HG03066 (cell line): ENCODE data around the gene GDI1.

Experiments
- ATAC-seq: cut with Tn5 transposase; IDR thresholded peaks from one replicate; pipeline ENCODE4 v1.9.1; 2021; ENCODE audit warnings: low read depth; ENCODE audit not compliant: unreplicated experiment

Gene GDI1

DNA sequence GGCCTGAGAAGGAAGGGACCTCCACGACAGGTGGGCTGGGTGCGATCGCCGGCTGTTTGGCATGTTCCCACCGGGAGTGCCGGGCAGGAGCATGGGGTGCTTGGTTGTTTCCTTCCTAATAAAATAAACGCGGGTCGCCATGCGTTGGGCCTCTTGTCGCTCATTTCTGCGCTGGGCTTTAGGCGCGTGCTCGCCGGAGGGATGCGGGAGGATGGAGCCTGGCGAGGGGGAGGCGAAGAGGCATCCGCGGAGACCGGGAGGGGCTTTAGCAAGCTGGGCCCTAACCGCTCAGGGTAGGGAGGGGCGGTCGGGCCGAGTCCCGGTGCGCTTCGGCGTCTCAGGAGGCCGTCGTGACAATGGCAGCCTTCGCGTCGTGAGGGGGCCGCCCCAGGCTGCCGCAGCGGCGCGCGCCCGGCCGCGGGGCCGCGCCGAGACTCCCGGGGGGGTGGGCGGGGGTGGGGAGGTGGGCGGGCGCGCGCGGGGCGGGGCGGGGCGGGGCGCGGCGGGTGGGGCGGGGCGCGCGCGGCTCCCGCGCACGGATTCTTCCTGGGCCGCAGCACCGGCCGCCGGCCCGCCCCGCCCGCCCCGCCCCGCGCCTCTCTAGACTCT, 476 bp upstream of the GDI1 start:
- no peak for ATAC-seq

DNA sequence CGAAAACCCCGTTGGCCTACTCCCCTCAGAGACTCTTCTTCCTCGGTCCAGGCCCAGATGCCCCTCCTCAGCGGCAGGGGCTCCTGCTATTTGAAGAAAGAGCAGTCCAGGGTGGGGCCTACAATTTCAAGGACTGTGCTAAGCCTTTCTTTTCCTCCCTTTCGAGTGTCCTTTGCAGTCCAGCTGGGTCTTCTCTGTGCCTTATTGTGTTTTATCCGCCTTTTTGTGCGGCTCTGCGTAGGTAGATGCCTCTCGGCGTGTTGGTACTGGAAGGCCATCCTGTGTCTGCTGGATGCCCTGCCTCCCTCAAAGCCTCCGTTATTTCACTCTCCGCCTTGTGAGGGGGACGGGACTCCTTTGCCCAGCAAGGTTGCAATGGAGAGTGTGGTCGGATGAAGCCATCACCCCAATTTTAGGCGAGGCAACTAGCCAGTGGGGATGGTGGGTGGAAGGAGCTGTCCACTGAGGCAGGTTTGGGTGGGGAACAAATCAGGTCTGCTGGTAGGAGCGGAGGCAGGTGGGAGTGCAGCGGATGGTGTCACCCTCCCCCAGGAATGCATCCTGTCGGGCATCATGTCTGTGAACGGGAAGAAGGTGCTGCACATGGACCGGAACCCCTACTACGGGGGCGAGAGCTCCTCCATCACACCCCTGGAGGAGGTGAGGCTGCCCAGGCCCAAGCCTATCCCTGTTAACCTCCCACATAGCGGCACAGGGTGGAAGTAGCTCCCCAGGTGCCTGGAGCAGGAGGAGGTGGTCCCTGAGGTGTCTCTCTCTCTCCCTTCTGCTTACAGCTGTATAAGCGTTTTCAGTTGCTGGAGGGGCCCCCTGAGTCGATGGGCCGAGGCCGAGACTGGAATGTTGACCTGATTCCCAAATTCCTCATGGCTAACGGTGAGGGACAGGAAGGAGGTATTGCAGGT, 1.3 kb downstream of the GDI1 start:
- ATAC-seq = no peak

DNA sequence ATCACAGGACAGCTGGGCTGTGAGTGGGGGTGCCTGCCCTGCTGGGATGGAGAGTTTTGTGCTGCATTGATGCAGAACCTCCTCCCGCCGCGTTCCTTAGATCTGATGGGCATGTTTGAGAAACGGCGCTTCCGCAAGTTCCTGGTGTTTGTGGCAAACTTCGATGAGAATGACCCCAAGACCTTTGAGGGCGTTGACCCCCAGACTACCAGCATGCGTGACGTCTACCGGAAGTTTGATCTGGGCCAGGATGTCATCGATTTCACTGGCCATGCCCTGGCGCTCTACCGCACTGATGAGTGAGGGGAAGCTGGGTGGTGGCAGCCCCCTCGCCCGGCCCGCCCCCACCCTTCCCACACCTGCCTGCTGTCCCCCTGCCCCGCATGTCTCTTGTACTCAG, 2.9 kb downstream of the GDI1 start:
- no peak for ATAC-seq

DNA sequence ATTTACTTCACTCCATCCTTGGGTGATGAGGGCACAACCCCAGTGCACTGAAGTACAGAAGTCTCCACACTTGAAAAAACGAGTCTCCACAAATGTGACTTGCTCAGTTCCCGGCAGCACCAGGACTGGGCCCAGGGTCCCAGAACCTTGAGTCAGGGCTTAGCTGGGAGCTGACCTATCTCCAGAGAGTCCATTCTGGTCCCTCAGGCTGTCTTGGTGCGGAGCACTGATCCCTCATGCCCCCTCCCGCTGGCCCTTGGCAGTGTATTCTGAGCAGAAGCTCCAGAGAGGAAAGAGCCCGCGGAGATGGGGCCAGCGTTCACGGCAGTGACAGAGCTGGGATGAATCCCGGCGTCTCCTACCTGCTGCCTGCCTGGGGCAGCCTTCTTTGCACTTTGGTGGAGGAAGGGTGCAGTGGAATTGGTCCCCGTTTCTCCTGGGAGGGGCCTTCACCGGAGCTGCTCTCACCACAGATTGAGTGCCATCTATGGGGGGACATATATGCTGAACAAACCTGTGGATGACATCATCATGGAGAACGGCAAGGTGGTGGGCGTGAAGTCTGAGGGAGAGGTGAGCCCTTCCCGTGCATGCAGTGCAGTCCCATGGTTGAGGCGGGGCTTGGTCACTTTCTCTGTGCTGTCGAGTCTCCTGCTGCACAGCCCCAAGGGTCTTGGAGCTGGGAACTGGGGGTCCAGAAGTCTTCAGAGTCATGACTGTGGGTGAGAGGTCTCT, 3.8 kb downstream of the GDI1 start:
- no peak for ATAC-seq

DNA sequence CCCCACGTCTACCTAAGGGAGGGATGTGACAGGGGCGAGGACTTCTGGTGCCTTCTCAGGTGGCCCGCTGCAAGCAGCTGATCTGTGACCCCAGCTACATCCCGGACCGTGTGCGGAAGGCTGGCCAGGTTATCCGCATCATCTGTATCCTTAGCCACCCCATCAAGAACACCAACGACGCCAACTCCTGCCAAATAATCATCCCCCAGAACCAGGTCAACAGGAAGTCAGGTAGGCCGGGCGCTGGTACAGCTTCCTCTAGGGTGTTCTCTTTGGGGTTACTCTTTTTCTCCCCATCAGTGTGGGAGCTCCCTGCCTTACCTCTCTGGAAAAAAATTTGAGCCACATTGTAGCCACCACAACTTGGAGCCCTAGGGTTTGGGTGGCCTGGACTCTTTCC, 4.6 kb downstream of the GDI1 start:
- ATAC-seq = no peak

DNA sequence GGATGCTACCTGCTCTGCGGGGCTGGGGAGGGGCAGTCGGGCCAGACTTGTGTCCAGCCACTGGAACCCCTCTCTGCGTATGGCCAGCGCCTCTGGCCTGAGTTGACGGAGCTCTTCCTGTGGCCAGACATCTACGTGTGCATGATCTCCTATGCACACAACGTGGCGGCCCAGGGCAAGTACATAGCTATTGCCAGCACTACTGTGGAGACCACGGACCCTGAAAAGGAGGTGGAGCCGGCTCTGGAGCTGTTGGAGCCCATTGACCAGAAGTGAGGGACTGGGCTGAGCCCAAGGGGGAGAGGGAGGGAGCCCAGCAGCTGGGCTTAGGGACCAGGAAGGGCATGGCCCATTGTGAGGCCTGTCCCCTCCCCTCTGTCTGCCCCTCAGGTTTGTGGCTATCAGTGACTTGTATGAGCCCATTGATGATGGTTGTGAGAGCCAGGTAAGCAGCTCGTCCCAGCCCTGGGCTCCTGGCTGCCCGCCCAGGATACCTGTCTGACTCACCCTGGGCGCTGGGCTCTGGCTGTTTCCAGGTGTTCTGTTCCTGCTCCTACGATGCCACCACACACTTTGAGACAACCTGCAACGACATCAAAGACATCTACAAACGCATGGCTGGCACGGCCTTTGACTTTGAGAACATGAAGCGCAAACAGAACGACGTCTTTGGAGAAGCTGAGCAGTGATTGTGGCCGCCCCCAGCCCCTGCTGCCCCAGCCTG, 5.2 kb downstream of the GDI1 start:
- ATAC-seq = no peak

DNA sequence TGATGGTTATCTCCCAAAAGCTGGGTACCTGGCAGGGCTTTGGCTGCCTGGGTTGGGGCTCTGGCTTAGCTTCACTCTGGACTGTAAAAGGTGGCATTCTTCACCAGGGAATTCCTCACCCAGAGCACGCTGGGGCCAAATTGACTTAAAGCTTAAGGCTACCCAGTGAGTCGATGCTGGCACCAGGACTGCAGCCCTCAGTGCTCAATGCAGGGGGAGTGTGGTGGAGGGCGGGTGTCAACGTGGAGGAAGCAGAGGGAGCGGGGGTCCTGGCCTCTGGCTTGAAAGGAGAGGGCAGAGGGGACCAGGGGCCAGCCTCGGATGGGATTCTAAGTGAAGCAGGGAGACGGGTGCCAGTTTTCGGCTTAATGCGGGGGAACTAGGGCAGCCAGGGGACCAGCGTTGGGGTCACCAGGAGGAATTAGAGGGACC, 6.5 kb downstream of the GDI1 start:
- ATAC-seq = no peak

DNA sequence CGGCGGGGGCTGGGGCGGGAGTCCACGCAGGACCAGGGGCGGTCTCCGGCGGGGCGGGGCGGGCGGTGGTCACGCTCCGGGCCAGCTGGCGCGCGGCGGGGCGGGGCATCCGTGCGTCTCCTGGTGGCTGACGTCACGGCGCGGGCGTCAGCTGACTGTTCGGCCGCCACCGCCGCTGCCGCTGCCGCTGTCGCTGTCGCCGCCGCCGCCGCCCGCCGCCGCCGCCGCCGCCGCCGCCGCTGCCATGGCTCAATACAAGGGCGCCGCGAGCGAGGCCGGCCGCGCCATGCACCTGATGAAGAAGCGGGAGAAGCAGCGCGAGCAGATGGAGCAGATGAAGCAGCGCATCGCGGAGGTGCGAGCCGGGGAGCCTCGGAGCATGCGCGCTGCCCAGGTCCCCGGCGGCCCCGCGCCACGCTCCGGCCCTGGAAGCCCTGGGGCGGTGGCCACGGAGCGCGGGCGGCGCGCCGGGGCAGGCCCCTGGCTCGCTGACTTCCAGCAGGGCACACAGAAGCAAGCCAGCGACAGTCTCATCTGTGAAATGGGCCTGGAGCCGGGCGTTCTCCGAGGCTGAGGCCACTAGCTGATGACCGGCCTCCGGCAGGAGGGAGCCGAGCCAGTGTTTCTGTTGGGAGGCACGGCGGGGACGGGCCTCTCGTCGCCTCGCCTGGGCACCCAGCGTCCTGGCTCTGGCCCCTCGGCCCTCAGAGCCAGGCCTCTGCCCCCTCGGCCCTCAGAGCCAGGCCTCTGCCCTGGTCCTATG, 7.2 kb downstream of the GDI1 start, which contains the start of gene FAM50A:
Gene FAM50A, plus strand, starts transcription at position 150 of the 763 bp plus-strand sequence. Its CDS starts 95 bp downstream, at position 245.
- peak; percentile 83 for ATAC-seq

DNA sequence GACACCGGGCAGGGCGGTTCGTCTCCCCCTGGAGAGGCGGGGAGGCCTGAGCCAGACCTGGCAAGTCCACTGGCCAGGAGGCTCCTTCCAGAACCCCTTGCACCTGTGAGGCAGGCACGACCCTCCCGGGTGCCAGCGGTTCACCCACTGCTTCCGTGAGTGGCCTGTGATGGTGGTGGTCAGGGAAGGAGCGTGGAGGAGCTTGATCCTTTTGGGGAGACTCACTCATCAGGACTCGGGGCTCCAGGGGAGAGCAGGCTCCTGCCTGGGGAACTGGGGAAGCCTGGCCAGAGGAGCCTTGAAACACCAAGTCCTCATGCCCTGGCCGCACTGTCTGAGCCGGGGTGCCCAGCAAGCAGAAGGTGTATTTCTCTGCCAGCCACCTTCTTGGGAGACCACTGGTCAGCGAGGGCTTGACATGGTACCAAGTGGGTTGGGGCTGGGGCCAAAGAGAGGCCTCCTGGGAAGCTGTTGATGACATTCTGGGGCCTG, 7.8 kb downstream of the GDI1 start:
- no peak for ATAC-seq

DNA sequence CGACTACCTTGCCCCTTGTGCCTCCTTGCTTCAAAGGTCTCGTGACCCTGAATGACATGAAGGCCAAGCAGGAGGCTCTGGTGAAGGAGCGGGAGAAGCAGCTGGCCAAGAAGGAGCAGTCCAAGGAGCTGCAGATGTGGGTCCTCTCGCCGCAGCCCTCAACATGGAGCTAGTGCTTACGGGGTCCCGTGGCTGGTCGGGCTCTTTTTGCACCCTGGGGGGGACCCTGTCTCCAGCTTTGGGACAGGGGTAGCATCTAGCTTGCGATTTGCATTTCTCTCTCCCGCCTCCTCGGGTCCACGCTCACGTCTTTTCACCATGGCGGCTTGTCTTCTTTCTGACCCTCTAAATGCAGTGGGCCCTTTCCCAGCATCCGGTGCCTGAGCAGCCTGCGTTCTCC, 8.8 kb downstream of the GDI1 start:
- no peak for ATAC-seq

DNA sequence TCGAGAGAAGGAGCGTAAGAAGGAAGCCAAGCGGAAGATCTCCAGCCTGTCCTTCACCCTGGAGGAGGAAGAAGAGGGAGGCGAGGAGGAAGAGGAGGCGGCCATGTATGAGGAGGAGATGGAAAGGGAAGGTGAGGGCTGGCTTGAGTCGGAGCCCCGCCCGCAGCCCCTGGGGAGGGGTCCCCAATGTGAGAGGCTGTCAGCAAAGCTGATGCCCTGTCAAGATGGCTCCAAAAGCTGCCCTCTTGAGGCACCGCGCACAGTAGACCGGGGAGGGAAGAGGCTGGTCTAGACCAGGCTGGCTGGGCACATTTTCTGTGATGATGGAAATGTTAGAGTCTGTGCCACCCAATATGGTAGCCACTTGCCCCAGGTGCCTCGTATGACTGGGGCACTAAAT, 9.5 kb downstream of the GDI1 start:
- no peak for ATAC-seq

DNA sequence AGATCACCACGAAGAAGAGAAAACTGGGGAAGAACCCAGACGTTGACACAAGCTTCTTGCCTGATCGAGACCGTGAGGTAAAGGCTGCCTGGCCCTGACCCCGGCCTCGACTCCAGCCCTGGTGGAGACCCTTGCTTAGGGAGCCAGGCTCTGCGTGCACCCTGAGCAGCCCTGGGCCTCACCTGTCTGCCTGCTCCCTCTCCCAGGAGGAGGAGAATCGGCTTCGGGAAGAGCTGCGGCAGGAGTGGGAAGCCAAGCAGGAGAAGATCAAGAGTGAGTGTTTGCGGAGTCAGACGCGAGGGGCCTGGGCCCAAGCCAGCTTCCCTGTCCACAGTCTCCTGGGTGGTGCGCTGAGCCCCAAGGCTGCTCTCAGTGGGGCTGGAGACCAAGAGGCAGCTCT, 11.5 kb downstream of the GDI1 start:
- no peak for ATAC-seq

DNA sequence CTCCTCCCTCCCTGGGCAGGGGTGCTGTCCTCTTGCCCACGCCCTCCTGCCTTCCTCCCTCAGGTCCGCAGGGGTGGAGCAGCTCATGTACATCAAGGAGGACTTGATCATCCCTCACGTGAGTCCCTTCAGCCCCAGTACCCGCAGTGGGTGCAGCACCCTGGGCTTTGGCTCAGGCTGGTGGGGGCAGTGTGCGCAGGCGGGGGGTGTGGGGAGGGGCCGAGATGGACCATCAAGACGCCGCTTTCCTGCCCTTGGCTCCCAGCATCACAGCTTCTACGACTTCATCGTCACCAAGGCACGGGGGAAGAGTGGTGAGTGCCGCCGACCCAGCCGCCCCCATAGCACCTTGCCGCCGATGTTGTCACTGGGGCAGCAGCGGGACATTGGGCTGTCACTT, 12.7 kb downstream of the GDI1 start:
- no peak for ATAC-seq

DNA sequence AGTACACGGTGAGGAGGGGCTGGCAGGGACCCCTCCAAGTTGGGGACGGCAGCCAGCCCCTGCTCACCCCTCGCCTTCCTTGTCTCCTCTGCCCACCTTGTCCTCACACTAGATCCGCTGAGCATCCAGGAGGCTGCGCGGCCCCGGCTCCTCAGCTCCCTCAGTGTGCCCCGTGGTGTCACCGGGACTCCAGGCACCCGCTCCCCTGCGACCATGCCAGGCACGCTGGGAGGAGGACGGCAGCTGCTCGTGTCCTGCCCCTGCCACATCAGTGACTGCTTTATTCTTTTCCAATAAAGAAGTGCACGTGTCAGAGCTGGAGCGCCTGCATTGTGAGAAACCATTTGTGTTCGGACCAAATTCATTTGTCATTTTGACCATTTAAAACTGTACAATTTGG, 13.4 kb downstream of the GDI1 start:
- ATAC-seq = no peak

DNA sequence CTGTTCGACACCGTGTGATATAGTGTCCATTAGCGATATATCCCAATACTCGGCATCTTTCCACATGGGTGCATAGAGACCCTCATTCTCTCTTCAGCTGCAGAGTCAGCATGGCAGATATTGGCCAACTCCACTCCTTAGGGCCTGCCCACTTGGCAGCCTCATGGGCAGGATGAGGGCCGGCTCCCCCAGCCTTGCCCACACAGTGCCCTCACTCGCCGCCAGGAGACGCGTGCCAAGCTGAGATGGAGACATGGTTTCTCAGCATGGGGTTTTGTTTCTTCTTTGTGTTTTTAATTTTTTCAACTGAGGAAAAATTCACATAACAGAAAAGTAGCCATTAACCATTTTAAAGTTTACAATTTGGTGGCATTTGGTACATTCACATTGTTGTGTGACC, 15.9 kb downstream of the GDI1 start:
- ATAC-seq = no peak

DNA sequence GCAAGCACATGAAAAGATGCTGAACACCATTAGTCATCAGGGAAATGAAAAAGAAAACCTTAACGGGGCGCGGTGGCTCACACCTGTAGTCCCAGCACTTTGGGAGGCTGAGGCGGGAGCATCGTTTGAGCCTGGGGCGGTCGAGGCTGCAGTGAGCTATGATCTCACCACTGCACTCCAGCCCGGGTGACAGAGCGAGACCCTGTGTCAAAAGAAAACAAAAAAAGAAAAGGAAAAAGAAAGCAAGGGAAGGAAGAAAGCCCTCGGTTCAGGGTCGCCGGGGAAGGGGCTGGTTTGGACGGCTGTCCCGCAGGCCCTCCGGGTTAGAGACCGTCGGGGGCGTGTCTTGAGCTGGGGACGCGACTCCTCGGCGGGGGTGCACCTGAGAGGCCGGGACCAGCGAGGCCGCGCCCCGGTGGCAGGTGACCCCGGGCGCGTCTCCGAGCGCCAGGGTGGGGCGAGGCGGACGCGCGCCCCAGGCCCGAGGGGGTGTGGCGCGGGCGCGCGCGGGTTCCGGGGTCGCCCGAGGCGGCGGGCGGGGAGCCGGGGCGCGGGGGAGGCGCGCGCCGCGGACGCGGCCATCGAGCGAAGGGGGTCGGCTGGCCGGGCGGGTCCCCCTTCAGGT, 20.6 kb downstream of the GDI1 start:
- peak; percentile 61 for ATAC-seq

DNA sequence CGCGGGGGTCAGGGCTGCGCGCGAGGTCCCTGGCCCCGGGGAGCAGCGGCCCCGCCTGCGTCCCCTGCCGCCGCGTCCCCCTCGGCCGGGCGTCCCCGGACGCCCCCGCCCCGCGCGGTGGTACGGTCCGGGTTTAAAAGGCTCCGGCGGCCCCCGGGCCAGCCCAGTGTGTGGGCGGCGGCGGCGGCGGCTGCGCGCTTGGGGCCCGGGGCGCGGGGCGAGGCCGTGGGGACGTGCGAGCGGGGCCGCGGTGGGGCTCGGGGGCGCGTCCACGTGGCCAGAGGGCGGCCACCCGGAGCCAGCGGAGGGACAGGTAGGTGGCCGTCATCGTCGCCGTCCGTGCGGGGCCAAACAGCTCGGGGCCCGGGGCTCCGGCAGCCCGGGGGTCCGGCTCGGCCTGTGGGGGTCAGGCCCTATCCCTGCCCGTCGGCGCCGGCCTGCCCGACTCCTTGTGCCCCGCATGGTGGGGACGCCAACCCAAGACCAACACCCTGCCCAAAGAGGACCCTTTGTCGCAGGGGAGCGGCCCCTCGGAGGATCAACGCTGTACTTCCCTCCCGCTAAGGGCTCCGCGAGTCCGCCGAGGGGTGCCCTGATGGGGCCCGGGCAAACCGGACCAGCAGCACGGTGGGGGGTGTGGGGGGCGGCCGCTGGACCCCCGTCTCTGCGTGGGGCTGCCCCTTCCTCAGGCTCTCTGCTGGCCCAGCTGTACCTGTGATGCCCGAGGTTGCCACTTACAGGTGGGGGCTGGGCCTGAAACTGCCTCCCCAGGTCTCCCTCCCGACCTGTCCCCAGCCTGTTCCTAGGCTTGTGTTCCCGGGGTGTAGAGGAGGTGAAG, 21.4 kb downstream of the GDI1 start, which contains the start of gene PLXNA3:
Gene PLXNA3, plus strand, starts transcription at position 166 of the 838 bp plus-strand sequence. CDS start 1,903 bp downstream, outside the sequence.
- peak; percentile 57 for ATAC-seq
